Tibial artery (tissue), 4 donors: ENCODE results near the gene PARD3B.

Experiments used
- DNase-seq, 2 donors: peaks; one replicate each; pipeline ENCODE4 v3.0.0-alpha.2; 2019
- H3K27ac ChIP-seq, 2 donors: fragments of 200-600 bp; sonication (generic) in 1 of 2; 1 replicate in 1 of 2; 2 replicates in 1 of 2; pipeline ENCODE4 v1.5.1; 2018 to 2019; ENCODE audit warnings: mild to moderate bottlenecking in 1 of 2
- H3K27me3 ChIP-seq, 2 donors: fragments of 200-600 bp; sonication (generic) in 1 of 2; one replicate each; pipeline versions ENCODE4 v1.5.1 to v1.6.0; 2016 to 2019
- H3K36me3 ChIP-seq, 3 donors: fragments of 200-600 bp; sonication (generic) in 2 of 3; one replicate each; pipeline ENCODE4 v1.5.1; 2016 to 2019; ENCODE audit warnings: mild to moderate bottlenecking in 2 of 3
- H3K4me1 ChIP-seq, 4 donors: fragments of 200-600 bp; sonication (generic) in 2 of 4; 1 replicate in 3 of 4; 2 replicates in 1 of 4; pipeline ENCODE4 v1.5.1; 2016 to 2019
- H3K4me3 ChIP-seq, 2 donors: fragments of 200-600 bp; sonication (generic) in 1 of 2; 1 replicate in 1 of 2; 2 replicates in 1 of 2; pipeline ENCODE4 v1.5.1; 2018 to 2019; ENCODE audit warnings: mild to moderate bottlenecking in 2 of 2
- H3K9me3 ChIP-seq, 3 donors: fragments of 200-600 bp; sonication (generic) in 1 of 3; one replicate each; pipeline ENCODE4 v1.5.1; 2016 to 2019
- intact Hi-C: fragments of 100-400 bp; cut with DNase I; formaldehyde crosslinking; loops from one replicate; pipeline ENCODE4 v1.15.0; 2023; ENCODE audit warnings: low total_unique reads
- TF ChIP-seq, protein P1 (sequence below), 2 experiments: fragments of 200-600 bp in 1 of 2; fragments of 450-650 bp in 1 of 2; IDR thresholded peaks; one replicate each; pipeline ENCODE4 v1.5.1; 2017 to 2019; ENCODE audit warnings: antibody characterized with exemption in 2 of 2, mild to moderate bottlenecking in 1 of 2, moderate library complexity in 1 of 2

Gene PARD3B

DNA sequence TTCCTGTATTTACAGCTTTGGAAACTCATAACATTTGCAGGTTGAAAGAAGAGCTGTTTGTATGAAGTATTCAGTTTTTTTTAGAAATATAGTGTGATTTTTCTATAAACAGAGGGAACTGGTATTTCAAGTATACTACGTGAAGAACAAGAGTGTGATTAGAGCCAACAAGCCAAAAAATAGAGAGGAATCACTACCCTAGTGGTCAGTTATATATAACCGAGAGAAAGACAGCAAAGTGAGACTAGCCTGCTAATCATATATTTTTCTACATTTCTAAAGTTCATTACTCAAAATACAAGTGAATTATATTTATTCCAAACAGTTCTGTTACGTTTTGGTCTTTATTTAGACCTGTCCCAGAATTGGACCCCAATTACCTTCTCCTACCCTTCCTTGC, 692.2 kb downstream of the PARD3B start:
- H3K4me3 ChIP-seq: no peak overlapping the region
- intact Hi-C loops: no loop called here
- DNase-seq: no peak
- no peaks in the 10 kb centered on the region for H3K9me3 ChIP-seq
- no peaks in the 10 kb centered on the region for H3K36me3 ChIP-seq
- no peak overlapping the region for H3K27ac ChIP-seq
- TF ChIP-seq, protein P1, sequence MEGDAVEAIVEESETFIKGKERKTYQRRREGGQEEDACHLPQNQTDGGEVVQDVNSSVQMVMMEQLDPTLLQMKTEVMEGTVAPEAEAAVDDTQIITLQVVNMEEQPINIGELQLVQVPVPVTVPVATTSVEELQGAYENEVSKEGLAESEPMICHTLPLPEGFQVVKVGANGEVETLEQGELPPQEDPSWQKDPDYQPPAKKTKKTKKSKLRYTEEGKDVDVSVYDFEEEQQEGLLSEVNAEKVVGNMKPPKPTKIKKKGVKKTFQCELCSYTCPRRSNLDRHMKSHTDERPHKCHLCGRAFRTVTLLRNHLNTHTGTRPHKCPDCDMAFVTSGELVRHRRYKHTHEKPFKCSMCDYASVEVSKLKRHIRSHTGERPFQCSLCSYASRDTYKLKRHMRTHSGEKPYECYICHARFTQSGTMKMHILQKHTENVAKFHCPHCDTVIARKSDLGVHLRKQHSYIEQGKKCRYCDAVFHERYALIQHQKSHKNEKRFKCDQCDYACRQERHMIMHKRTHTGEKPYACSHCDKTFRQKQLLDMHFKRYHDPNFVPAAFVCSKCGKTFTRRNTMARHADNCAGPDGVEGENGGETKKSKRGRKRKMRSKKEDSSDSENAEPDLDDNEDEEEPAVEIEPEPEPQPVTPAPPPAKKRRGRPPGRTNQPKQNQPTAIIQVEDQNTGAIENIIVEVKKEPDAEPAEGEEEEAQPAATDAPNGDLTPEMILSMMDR (IDR thresholded peaks at IDR 0.05): no peak
- H3K27me3 ChIP-seq: no peaks in the 10 kb centered on the region
- no peaks in the 10 kb centered on the region for H3K4me1 ChIP-seq

DNA sequence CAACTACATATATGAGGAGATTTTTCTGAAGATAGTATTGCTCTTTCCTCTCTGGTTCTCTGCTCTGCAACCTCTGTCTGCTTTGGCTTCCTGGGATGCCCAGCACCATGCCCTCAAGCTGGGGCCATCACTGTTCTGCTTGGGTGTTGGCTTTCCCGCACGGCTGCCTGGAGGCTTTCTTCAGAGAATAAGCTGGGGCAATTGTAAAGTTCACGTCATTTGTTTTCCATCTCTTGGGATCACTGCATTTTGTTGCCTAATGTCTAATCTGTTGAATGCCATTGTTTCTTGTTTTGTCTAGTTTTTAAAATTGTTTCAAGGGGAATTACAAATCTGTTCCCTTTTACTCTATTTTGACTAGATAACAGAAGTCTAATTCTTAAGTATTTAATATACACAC, 699.7 kb downstream of the PARD3B start:
- Histone ChIP-seq H3K27me3 (no peaks in the 10 kb centered on the region), H3K9me3 (no peaks in the 10 kb centered on the region), H3K36me3 (no peaks in the 10 kb centered on the region), H3K27ac (no peak overlapping the region), H3K4me1 (no peaks in the 10 kb centered on the region), H3K4me3 (no peak overlapping the region)
- DNase-seq: no peak
- intact Hi-C loops: no loop called here
- TF ChIP-seq, protein P1 (IDR thresholded peaks at IDR 0.05): no peak

DNA sequence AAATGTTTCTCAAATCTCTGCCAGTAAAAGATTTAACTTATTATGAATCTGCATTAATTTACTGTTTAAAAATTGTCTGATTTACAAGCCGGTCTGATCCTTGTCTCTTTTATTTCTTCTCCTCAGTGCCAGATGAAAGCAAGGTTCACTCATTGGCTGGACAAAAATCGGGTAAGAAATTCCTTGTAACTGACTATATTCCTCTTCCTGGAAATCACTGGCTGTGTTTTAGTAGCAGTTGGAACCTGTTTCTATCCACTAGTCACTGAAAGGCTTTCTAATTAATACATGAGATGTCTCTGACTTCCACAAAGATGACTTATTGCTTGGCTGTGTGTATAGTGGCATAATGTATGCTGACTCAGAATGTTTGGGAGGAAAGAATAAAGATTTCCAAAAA, 700.4 kb downstream of the PARD3B start:
- H3K27me3 ChIP-seq: no peaks in the 10 kb centered on the region
- TF ChIP-seq, protein P1 (IDR thresholded peaks at IDR 0.05): no peak
- no peak for DNase-seq
- no peaks in the 10 kb centered on the region for H3K36me3 ChIP-seq
- intact Hi-C loops: no loop called here
- no peaks in the 10 kb centered on the region for H3K9me3 ChIP-seq
- H3K4me1 ChIP-seq: no peaks in the 10 kb centered on the region
- H3K27ac ChIP-seq: no peak overlapping the region
- no peak overlapping the region for H3K4me3 ChIP-seq

- TF ChIP-seq, protein P1 (IDR thresholded peaks at IDR 0.05): no peak
- intact Hi-C loops: no loop called here
- H3K36me3 ChIP-seq: no peaks in the 10 kb centered on the region
- DNase-seq: no peak
- no peak overlapping the region for H3K27ac ChIP-seq
- H3K9me3 ChIP-seq: no peaks in the 10 kb centered on the region
- no peaks in the 10 kb centered on the region for H3K27me3 ChIP-seq
- no peaks in the 10 kb centered on the region for H3K4me1 ChIP-seq
- H3K4me3 ChIP-seq: no peak overlapping the region
Measured at GRCh38 chr2:205259121-205259520, 713.8 kb downstream of the PARD3B start.

DNA sequence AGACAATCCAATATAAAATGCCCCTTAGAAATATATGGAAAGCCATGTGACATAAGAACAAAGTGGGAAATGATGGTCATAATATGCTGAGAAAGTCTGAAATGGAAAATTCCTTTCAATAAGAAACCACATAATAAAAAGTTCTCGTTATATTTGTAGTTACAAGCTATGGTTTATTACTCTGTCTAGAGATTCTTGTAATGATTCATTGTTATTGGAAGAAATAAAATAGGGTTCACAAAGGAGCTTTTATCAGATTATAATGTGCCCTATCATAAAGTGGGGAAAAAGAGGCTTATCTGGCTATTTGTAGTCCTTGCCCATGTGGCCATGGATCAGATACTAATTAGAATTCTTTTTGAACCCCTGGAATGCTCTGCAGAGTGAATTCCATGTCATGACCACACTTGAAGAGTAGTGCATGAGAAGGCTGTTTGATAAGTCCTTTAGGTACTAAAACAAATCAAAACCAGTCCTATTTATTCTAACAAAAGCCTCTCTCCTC, 716.3 kb downstream of the PARD3B start:
- H3K27me3 ChIP-seq: no peaks in the 10 kb centered on the region
- DNase-seq: no peak
- H3K27ac ChIP-seq: no peak overlapping the region
- H3K9me3 ChIP-seq: no peaks in the 10 kb centered on the region
- TF ChIP-seq, protein P1 (IDR thresholded peaks at IDR 0.05): no peak
- no peaks in the 10 kb centered on the region for H3K4me1 ChIP-seq
- intact Hi-C loops: no loop called here
- H3K36me3 ChIP-seq: no peaks in the 10 kb centered on the region
- H3K4me3 ChIP-seq: no peak overlapping the region

DNA sequence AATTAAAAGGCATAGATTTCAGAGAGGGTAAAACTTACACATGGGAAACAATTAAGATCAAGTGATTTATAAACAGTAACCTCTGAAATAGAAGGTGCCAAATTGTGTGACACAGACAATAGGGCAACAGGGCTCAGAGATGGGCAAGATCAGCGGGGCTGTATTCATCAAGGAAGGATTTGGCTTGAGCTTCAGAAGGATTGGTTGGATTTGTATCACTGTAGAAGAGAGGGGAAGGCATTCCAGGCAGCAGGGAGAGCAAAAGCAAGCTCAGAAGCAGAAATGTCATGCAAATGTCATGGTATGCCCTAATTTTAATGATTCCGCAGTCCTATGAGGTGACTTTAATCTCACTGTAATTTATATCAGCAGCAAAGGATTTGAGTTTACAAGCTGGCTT, 722.0 kb downstream of the PARD3B start:
- H3K27ac ChIP-seq: no peak overlapping the region
- no peaks in the 10 kb centered on the region for H3K9me3 ChIP-seq
- intact Hi-C loops: no loop called here
- no peak for DNase-seq
- TF ChIP-seq, protein P1 (IDR thresholded peaks at IDR 0.05): no peak
- no peaks in the 10 kb centered on the region for H3K4me1 ChIP-seq
- no peak overlapping the region for H3K4me3 ChIP-seq
- H3K36me3 ChIP-seq: no peaks in the 10 kb centered on the region
- H3K27me3 ChIP-seq: no peaks in the 10 kb centered on the region
